ENCODE measurements around the gene GPS2. TPM values are rescaled to one million over a fixed set of nuclear protein-coding genes. Genes with fewer than 3 reads are reported as not detected.

The GPS2 gene
- total RNA-seq, 1 donor = 48.1 TPM

DNA sequence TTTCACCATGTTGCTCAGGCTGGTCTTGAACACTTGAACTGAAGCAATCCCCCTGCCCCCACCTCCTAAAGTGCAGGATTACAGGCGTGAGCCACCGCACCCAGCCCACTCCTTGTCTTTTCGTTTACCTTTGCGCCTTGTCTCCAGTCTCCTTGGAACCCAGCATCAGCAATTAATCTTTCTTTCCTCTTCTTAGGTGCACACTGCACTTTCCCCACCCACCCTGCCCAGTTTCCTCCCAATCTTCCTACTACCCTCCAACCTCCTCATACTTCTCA lies 51.4 kb downstream of the GPS2 start:
- Histone ChIP-seq H4K20me1 (ENCODE audit: insufficient read depth, low read length) (no peaks in the 10 kb centered on the region), H3K36me3 (ENCODE audit: insufficient read depth, low read length) (peaks cover 9% of the 10 kb centered on the region), H3K79me2 (ENCODE audit: insufficient read depth, low read length) (no peaks in the 10 kb centered on the region), H3K27ac (ENCODE audit: low read depth, low read length) (no peak overlapping the region), H2AFZ (ENCODE audit: low read length) (peak overlapping the region; percentile 88), H3K4me1 (ENCODE audit: insufficient read depth, low read length) (peaks cover 18% of the 10 kb centered on the region), H3K27me3 (ENCODE audit: insufficient read depth, low read length) (peaks cover 15% of the 10 kb centered on the region), H3K4me2 (ENCODE audit: insufficient read depth, low read length) (no peak overlapping the region), H3K9me3 (ENCODE audit: low read depth, low read length) (no peaks in the 10 kb centered on the region), H3K4me3 (ENCODE audit: insufficient read depth, low read length) (no peak overlapping the region)
- DNase-seq (ENCODE audit: insufficient read length, low spot score, missing footprints) = no peak
- TF ChIP-seq, protein P1, sequence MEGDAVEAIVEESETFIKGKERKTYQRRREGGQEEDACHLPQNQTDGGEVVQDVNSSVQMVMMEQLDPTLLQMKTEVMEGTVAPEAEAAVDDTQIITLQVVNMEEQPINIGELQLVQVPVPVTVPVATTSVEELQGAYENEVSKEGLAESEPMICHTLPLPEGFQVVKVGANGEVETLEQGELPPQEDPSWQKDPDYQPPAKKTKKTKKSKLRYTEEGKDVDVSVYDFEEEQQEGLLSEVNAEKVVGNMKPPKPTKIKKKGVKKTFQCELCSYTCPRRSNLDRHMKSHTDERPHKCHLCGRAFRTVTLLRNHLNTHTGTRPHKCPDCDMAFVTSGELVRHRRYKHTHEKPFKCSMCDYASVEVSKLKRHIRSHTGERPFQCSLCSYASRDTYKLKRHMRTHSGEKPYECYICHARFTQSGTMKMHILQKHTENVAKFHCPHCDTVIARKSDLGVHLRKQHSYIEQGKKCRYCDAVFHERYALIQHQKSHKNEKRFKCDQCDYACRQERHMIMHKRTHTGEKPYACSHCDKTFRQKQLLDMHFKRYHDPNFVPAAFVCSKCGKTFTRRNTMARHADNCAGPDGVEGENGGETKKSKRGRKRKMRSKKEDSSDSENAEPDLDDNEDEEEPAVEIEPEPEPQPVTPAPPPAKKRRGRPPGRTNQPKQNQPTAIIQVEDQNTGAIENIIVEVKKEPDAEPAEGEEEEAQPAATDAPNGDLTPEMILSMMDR (IDR thresholded peaks at IDR 0.05; ENCODE audit: extremely low read depth, low read depth, low read length) = no peak

DNA sequence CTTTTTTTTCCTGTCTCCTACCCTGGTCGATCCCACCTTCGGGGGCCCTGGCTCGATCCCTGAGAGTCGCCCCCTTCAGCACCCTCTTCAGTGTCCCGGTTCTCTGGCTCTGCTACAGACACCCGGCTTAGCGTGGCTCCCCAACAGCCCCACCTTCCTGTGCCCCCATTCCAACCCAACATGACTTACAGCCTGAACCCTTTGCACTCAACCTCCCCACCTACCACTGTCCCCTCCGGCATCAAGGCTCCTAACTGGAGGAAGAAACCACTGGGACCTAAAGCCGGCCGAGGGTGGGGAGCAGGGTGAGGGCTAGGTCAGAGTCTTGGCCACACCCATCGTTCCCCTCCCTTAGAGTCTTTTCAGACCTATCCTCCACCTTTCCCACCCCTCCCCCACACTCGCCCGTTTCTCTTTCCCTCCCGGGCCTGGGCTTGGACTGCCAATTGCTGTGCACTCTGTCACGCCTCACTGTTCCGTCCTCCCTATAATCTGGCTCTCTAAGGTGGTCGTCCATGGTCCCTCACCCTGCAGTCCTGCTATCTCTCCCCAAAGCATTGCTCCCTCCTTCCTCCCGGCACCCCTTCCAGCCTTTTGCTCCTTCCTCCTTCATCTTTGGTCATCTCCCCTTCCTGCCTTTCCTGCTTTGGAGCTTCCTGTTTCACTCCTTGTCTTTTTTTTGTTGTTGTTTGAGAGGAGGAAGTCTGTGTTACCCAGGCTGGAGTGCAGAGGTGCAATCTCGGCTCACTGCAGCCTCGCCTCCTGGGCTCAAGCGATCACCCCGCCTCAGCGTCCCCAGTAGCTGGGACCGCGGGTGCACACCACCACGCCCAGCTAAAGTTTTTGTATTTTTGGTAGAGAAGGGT lies 52.0 kb downstream of the GPS2 start:
- Histone ChIP-seq H3K79me2 (ENCODE audit: insufficient read depth, low read length) (no peaks in the 10 kb centered on the region), H3K4me2 (ENCODE audit: insufficient read depth, low read length) (peak overlapping the region; percentile 47), H3K36me3 (ENCODE audit: insufficient read depth, low read length) (peaks cover 12% of the 10 kb centered on the region), H3K9me3 (ENCODE audit: low read depth, low read length) (no peaks in the 10 kb centered on the region), H3K4me1 (ENCODE audit: insufficient read depth, low read length) (peaks cover 19% of the 10 kb centered on the region), H3K4me3 (ENCODE audit: insufficient read depth, low read length) (peak overlapping the region; percentile 36), H4K20me1 (ENCODE audit: insufficient read depth, low read length) (no peaks in the 10 kb centered on the region), H2AFZ (ENCODE audit: low read length) (peak overlapping the region; percentile 88), H3K27me3 (ENCODE audit: insufficient read depth, low read length) (peaks cover 15% of the 10 kb centered on the region), H3K27ac (ENCODE audit: low read depth, low read length) (no peak overlapping the region)
- DNase-seq (ENCODE audit: insufficient read length, low spot score, missing footprints) = peak; percentile 80
- TF ChIP-seq, protein P1 (IDR thresholded peaks at IDR 0.05; ENCODE audit: extremely low read depth, low read depth, low read length) = no peak

Small RNA genes lying within 50 kb of the gene (small RNA-seq; reads per million reads assigned to genes)
- not detected for gene AC026954.2
- gene RF00019 = not detected

Other genes with a start within 250 kb of the GPS2 start
- not detected in 2 replicates for gene CLEC10A, start 235.1 kb downstream of the GPS2 start, total RNA-seq
- gene ASGR2, start 200.5 kb downstream of the GPS2 start, total RNA-seq = under 0.01 TPM in 1 of 2 replicates, not detected in the other
- gene ASGR1, start 136.0 kb downstream of the GPS2 start, total RNA-seq = 0.88 and 1.1 TPM in 2 replicates
- 10.1 and 11.8 TPM in 2 replicates for gene DLG4, start 95.5 kb downstream of the GPS2 start, total RNA-seq
- 162 and 163 TPM in 2 replicates for gene ACADVL, start 95.4 kb downstream of the GPS2 start, total RNA-seq
- 106 and 123 TPM in 2 replicates for gene DVL2, start 80.8 kb downstream of the GPS2 start, total RNA-seq
- gene PHF23, start 75.9 kb downstream of the GPS2 start, total RNA-seq = 53.2 and 55.4 TPM in 2 replicates
- gene GABARAP, start 72.9 kb downstream of the GPS2 start, total RNA-seq = 396 and 422 TPM in 2 replicates
- gene CTDNEP1, start 63.6 kb downstream of the GPS2 start, total RNA-seq = 29.8 and 31.8 TPM in 2 replicates
- gene ELP5, start 63.1 kb downstream of the GPS2 start, total RNA-seq = 21.7 and 26.2 TPM in 2 replicates
- gene CLDN7, start 52.9 kb downstream of the GPS2 start, total RNA-seq = 0.36 and 1.8 TPM in 2 replicates
- gene SLC2A4, start 33.6 kb downstream of the GPS2 start, total RNA-seq = under 0.01 and 0.29 TPM in 2 replicates
- under 0.01 TPM in 1 of 2 replicates, not detected in the other for gene YBX2, start 20.7 kb downstream of the GPS2 start, total RNA-seq
- 436 and 491 TPM in 2 replicates for gene EIF5A, start 7.7 kb downstream of the GPS2 start, total RNA-seq
- gene NEURL4, start 14.0 kb upstream of the GPS2 start, total RNA-seq = 14.7 and 18.8 TPM in 2 replicates
- gene ACAP1, start 21.2 kb upstream of the GPS2 start, total RNA-seq = 0.59 TPM in 1 of 2 replicates, not detected in the other
- 11.5 and 11.9 TPM in 2 replicates for gene KCTD11, start 36.8 kb upstream of the GPS2 start, total RNA-seq
- not detected in 2 replicates for gene TMEM95, start 39.8 kb upstream of the GPS2 start, total RNA-seq
- 0.36 TPM in 1 of 2 replicates, not detected in the other for gene TNK1, start 65.7 kb upstream of the GPS2 start, total RNA-seq
- 19.4 and 27.9 TPM in 2 replicates for gene PLSCR3, start 79.2 kb upstream of the GPS2 start, total RNA-seq
- 59.4 and 84.6 TPM in 2 replicates for gene TMEM256, start 88.7 kb upstream of the GPS2 start, total RNA-seq
- gene NLGN2, start 92.5 kb upstream of the GPS2 start, total RNA-seq = 5.3 and 5.8 TPM in 2 replicates
- not detected in 2 replicates for gene SPEM1, start 105.0 kb upstream of the GPS2 start, total RNA-seq
- not detected in 2 replicates for gene SPEM2, start 110.3 kb upstream of the GPS2 start, total RNA-seq
- gene SPEM3, start 113.5 kb upstream of the GPS2 start, total RNA-seq = not detected in 2 replicates
- 1.2 and 1.8 TPM in 2 replicates for gene TMEM102, start 120.1 kb upstream of the GPS2 start, total RNA-seq
- 0.29 and 0.36 TPM in 2 replicates for gene FGF11, start 124.2 kb upstream of the GPS2 start, total RNA-seq
- 5.3 and 5.4 TPM in 2 replicates for gene CHRNB1, start 129.7 kb upstream of the GPS2 start, total RNA-seq
- 36.2 and 36.5 TPM in 2 replicates for gene ZBTB4, start 164.3 kb upstream of the GPS2 start, total RNA-seq
- gene SLC35G6, start 166.1 kb upstream of the GPS2 start, total RNA-seq = not detected in 2 replicates
- gene POLR2A, start 169.0 kb upstream of the GPS2 start, total RNA-seq = 95.9 and 101 TPM in 2 replicates
- 11.2 and 12.7 TPM in 2 replicates for gene TNFSF12, start 233.7 kb upstream of the GPS2 start, total RNA-seq
- gene TNFSF13, start 243.4 kb upstream of the GPS2 start, total RNA-seq = 0.59 and 1.1 TPM in 2 replicates
- 54.2 and 68.0 TPM in 2 replicates for gene SENP3, start 246.6 kb upstream of the GPS2 start, total RNA-seq